Keratinocyte (primary cell): ENCODE data around the gene CCR8. TPM values are rescaled to one million over a fixed set of nuclear protein-coding genes. Genes with fewer than 3 reads are reported as not detected.

Source experiments
- DNase-seq: peaks from one replicate; pipeline ENCODE4 v3.0.0-alpha.2; 2011; ENCODE audit warnings: low read depth, missing footprints, low spot score
- FAIRE-seq: peaks from 2 replicates; lab custom pipeline; 2011; peaks lifted over from hg19 to GRCh38; lab: Jason Lieb, UNC
- H2AFZ ChIP-seq: 2 replicates; pipeline ENCODE4 v1.6.0; 2012; ENCODE audit warnings: low read length, control low read depth, inconsistent platforms; ENCODE audit not compliant: control insufficient read depth
- H3K27ac ChIP-seq: 2 replicates; pipeline ENCODE4 v1.5.1; 2011; ENCODE audit warnings: low read length; ENCODE audit not compliant: control insufficient read depth, insufficient read depth
- H3K27me3 ChIP-seq: 3 replicates; pipeline ENCODE4 v1.6.0; 2011; ENCODE audit warnings: low read length; ENCODE audit not compliant: control insufficient read depth, insufficient read depth; ENCODE audit errors: extremely low read depth
- H3K36me3 ChIP-seq, 2 experiments: 2 replicates in 1 of 2; 3 replicates in 1 of 2; pipeline ENCODE4 v1.5.1; 2011; ENCODE audit warnings: low read length in 2 of 2, mild to moderate bottlenecking in 1 of 2; ENCODE audit not compliant: control insufficient read depth in 2 of 2, insufficient read depth in 2 of 2; ENCODE audit errors: extremely low read depth in 1 of 2
- H3K4me1 ChIP-seq: 3 replicates; pipeline ENCODE4 v1.5.1; 2011; ENCODE audit warnings: low read length; ENCODE audit not compliant: control insufficient read depth, insufficient read depth; ENCODE audit errors: extremely low read depth
- H3K4me2 ChIP-seq: 3 replicates; pipeline ENCODE4 v1.6.0; 2011; ENCODE audit warnings: low read depth, low read length; ENCODE audit not compliant: control insufficient read depth, insufficient read depth; ENCODE audit errors: extremely low read depth
- H3K4me3 ChIP-seq, 3 experiments: fragments of 200-600 bp in 1 of 3; sonication (generic) in 1 of 3; 2 replicates in 2 of 3; 3 replicates in 1 of 3; pipeline ENCODE4 v1.5.1; 2011 to 2016; ENCODE audit warnings: low read length in 3 of 3, mild to moderate bottlenecking in 3 of 3, control low read depth in 2 of 3, inconsistent platforms in 1 of 3, low read depth in 1 of 3, mixed read lengths in 1 of 3, mixed run types in 1 of 3, moderate library complexity in 1 of 3; ENCODE audit not compliant: control insufficient read depth in 2 of 3, insufficient read depth in 2 of 3; ENCODE audit errors: extremely low read depth in 1 of 3
- H3K79me2 ChIP-seq: 2 replicates; pipeline ENCODE4 v1.6.0; 2012; ENCODE audit warnings: low read length; ENCODE audit not compliant: control insufficient read depth, insufficient read depth
- H3K9ac ChIP-seq: 3 replicates; pipeline ENCODE4 v1.6.0; 2011; ENCODE audit warnings: low read length; ENCODE audit not compliant: control insufficient read depth, insufficient read depth; ENCODE audit errors: extremely low read depth
- H3K9me1 ChIP-seq: 3 replicates; pipeline ENCODE4 v1.6.0; 2011; ENCODE audit warnings: low read length; ENCODE audit not compliant: control insufficient read depth, insufficient read depth; ENCODE audit errors: extremely low read depth
- H3K9me3 ChIP-seq: 2 replicates; pipeline ENCODE4 v1.5.1; 2012; ENCODE audit warnings: low read depth, low read length; ENCODE audit not compliant: control insufficient read depth
- H4K20me1 ChIP-seq: 3 replicates; pipeline ENCODE4 v1.6.0; 2011; ENCODE audit warnings: low read length; ENCODE audit not compliant: control insufficient read depth, insufficient read depth; ENCODE audit errors: extremely low read depth
- CTCF ChIP-seq, 3 experiments: IDR thresholded peaks in 1 of 3; conservative IDR thresholded peaks in 1 of 3; optimal IDR thresholded peaks in 1 of 3; 2 replicates in 2 of 3; 3 replicates in 1 of 3; pipeline versions ENCODE3 to v1.5.1; 2011; ENCODE audit warnings: low read length in 3 of 3, mild to moderate bottlenecking in 3 of 3, moderate library complexity in 2 of 3, control low read depth in 1 of 3, inconsistent platforms in 1 of 3; ENCODE audit not compliant: insufficient read depth in 2 of 3; ENCODE audit errors: extremely low read depth in 1 of 3
- EZH2 ChIP-seq: IDR thresholded peaks from one replicate; pipeline ENCODE4 v1.6.1; 2012; ENCODE audit warnings: inconsistent platforms, mild to moderate bottlenecking, low read length, moderate library complexity
- dilution Hi-C: fragments of 300-500 bp; cut with MboI; formaldehyde crosslinking; loops from one replicate; pipeline ENCODE4 v1.7.0; 2020; ENCODE audit warnings: low sequenced_read_pairs; ENCODE audit not compliant: extremely low pct_ligation_motif_present
- polyA plus RNA-seq, 5 experiments: library from polyadenylated mRNA; depleted of rRNA in 3 of 5; stranded (reverse) in 3 of 5; stranded (forward) in 1 of 5; unstranded in 1 of 5; fragments of >200 nt; gene quantifications; 1 replicate in 1 of 5; 2 replicates in 3 of 5; 3 replicates in 1 of 5; pipeline versions ENCODE4 v1.2.1 to v1.2.3, GENCODE V29; 2011 to 2012; ENCODE audit warnings: missing spikeins in 2 of 5, low read depth in 1 of 5, low replicate concordance in 1 of 5

The CCR8 gene
- polyA plus RNA-seq, 1 donor (not counting 4 experiments of a cell fraction or from before 2014, with no cell fraction given) = not detected

- Histone ChIP-seq H3K4me3 (no peak overlapping the region), H3K9me1 (no peaks in the 10 kb centered on the region), H4K20me1 (no peaks in the 10 kb centered on the region), H3K9me3 (no peaks in the 10 kb centered on the region), H3K27me3 (no peaks in the 10 kb centered on the region), H3K9ac (no peak overlapping the region), H2AFZ (no peak overlapping the region), H3K4me2 (no peak overlapping the region), H3K79me2 (no peaks in the 10 kb centered on the region), H3K4me1 (no peaks in the 10 kb centered on the region), H3K27ac (no peak overlapping the region), H3K36me3 (no peaks in the 10 kb centered on the region)
- TF ChIP-seq CTCF (optimal IDR thresholded peaks at IDR 0.05 in 1 of 3, IDR thresholded peaks at IDR 0.05 in 1 of 3, conservative IDR thresholded peaks at IDR 0.05 in 1 of 3; ENCODE audit: extremely low read depth in 1 of 3, insufficient read depth in 2 of 3, low read length in 3 of 3) (no peak), EZH2 (no peak)
- dilution Hi-C loops = no loop called here
- DNase-seq (no peak), FAIRE-seq (no peak)
Observed at GRCh38 chr3:39325236-39325635, 4.3 kb upstream of the CCR8 start.

- dilution Hi-C loops = no loop called here
- H4K20me1 ChIP-seq = no peaks in the 10 kb centered on the region
Observed at GRCh38 chr3:39327053-39327745, 2.3 kb upstream of the CCR8 start.

More at GRCh38 chr3:39327053-39327745, 2.3 kb upstream of the CCR8 start:
- Histone ChIP-seq H3K4me1 (no peaks in the 10 kb centered on the region), H3K27me3 (no peaks in the 10 kb centered on the region), H2AFZ (no peak overlapping the region), H3K9me1 (no peaks in the 10 kb centered on the region), H3K36me3 (no peaks in the 10 kb centered on the region), H3K79me2 (no peaks in the 10 kb centered on the region), H3K27ac (no peak overlapping the region), H3K4me2 (no peak overlapping the region), H3K9ac (no peak overlapping the region), H3K4me3 (no peak overlapping the region), H3K9me3 (no peaks in the 10 kb centered on the region)
- DNase-seq = no peak
- FAIRE-seq = no peak
- TF ChIP-seq EZH2 (no peak), CTCF (optimal IDR thresholded peaks at IDR 0.05 in 1 of 3, IDR thresholded peaks at IDR 0.05 in 1 of 3, conservative IDR thresholded peaks at IDR 0.05 in 1 of 3; ENCODE audit: extremely low read depth in 1 of 3, insufficient read depth in 2 of 3, low read length in 3 of 3) (no peak)
